ENCODE measurements around the gene RSPH6A. TPM values are rescaled to one million over a fixed set of nuclear protein-coding genes. Genes with fewer than 3 reads are reported as not detected.
A peak's percentile ranks its signal among the peaks of the same experiment; 100 is the strongest.

The RSPH6A gene
- total RNA-seq, 4 donors from 2014 or later, result 0.23 TPM; not detected in 3

GRCh38 chr19:45767881-45768654 is 47.0 kb downstream of the RSPH6A start:
- Histone ChIP-seq H3K27me3 (no peaks in the 10 kb centered on the region), H3K9me3 (no peaks in the 10 kb centered on the region), H3K4me3 (peak overlapping the region; percentile 65 to 93), H3K36me3 (peaks cover 0 to 15% of the 10 kb centered on the region in 2 donors), H3K4me1 (peaks cover 3 to 74% (median 42%) of the 10 kb centered on the region in 3 donors), H3K27ac (peak overlapping the region; percentile 86 to 99 (median 98))
- WGBS, 2 donors (ENCODE audit: low coverage in 1 of 2), result 0% methylated on average over 6 of the region's 102 CpGs; no CpG with 5 or more reads in 1 of the 2 donors
- no peak for ATAC-seq
- TF ChIP-seq POLR2AphosphoS5 (IDR thresholded peaks at IDR 0.05), result peak; percentile 64
- no peak for TF ChIP-seq EP300 (IDR thresholded peaks at IDR 0.05)
- peak; percentile 50 to 51 for TF ChIP-seq POLR2A (IDR thresholded peaks at IDR 0.05)
- no peak for TF ChIP-seq CTCF (IDR thresholded peaks at IDR 0.05)

- peak; percentile 4 for ATAC-seq
- H3K4me1 ChIP-seq, result peaks cover 3 to 74% (median 42%) of the 10 kb centered on the region in 3 donors
- H3K4me3 ChIP-seq, result peak overlapping the region; percentile 65 to 93
- no CpG with 5 or more reads among the region's 31 CpGs for WGBS, 2 donors (ENCODE audit: low coverage in 1 of 2)
- peak overlapping the region; percentile 86 to 99 (median 98) for H3K27ac ChIP-seq
- H3K36me3 ChIP-seq, result peaks cover 0 to 9% of the 10 kb centered on the region in 2 donors
- no peaks in the 10 kb centered on the region for H3K27me3 ChIP-seq
- H3K9me3 ChIP-seq, result no peaks in the 10 kb centered on the region
- TF ChIP-seq EP300 (IDR thresholded peaks at IDR 0.05) (no peak), POLR2AphosphoS5 (IDR thresholded peaks at IDR 0.05) (peak; percentile 74), POLR2A (IDR thresholded peaks at IDR 0.05) (peak; percentile 53 to 80), CTCF (IDR thresholded peaks at IDR 0.05) (no peak)
These were observed 47.7 kb downstream of the RSPH6A start for GRCh38 chr19:45767410-45767880.

GRCh38 chr19:45766869-45767346 is 48.2 kb downstream of the RSPH6A start:
- H3K9me3 ChIP-seq, result no peaks in the 10 kb centered on the region
- no peaks in the 10 kb centered on the region for H3K27me3 ChIP-seq
- ATAC-seq, result no peak
- no peak for TF ChIP-seq EP300 (IDR thresholded peaks at IDR 0.05)
- no peak for TF ChIP-seq POLR2AphosphoS5 (IDR thresholded peaks at IDR 0.05)
- no peak for TF ChIP-seq POLR2A (IDR thresholded peaks at IDR 0.05)
- no peak for TF ChIP-seq CTCF (IDR thresholded peaks at IDR 0.05)
- no CpG with 5 or more reads among the region's 24 CpGs for WGBS, 2 donors (ENCODE audit: low coverage in 1 of 2)
- peak overlapping the region; percentile 86 to 99 (median 98) for H3K27ac ChIP-seq
- peaks cover 3 to 72% (median 42%) of the 10 kb centered on the region in 3 donors for H3K4me1 ChIP-seq
- peaks cover 0 to 7% of the 10 kb centered on the region in 2 donors for H3K36me3 ChIP-seq
- peak overlapping the region; percentile 65 to 93 for H3K4me3 ChIP-seq

GRCh38 chr19:45766296-45766868 is 48.7 kb downstream of the RSPH6A start:
- H3K27ac ChIP-seq, result peak overlapping the region; percentile 86 to 99 (median 98)
- no peak for ATAC-seq
- WGBS, 2 donors (ENCODE audit: low coverage in 1 of 2), result no CpG with 5 or more reads among the region's 17 CpGs
- no peaks in the 10 kb centered on the region for H3K27me3 ChIP-seq
- peaks cover 0 to 3% of the 10 kb centered on the region in 2 donors for H3K36me3 ChIP-seq
- TF ChIP-seq CTCF (IDR thresholded peaks at IDR 0.05) (peak in 1 of 4 experiments; percentile 2), POLR2A (IDR thresholded peaks at IDR 0.05) (no peak)
- H3K4me1 ChIP-seq, result peaks cover 3 to 67% (median 42%) of the 10 kb centered on the region in 3 donors
- peak overlapping the region; percentile 65 to 93 for H3K4me3 ChIP-seq
- H3K9me3 ChIP-seq, result no peaks in the 10 kb centered on the region

All from gastroesophageal sphincter (tissue), 4 donors.